ENCODE results near the gene SLC2A9.

- no peak for TF ChIP-seq CTCF (IDR thresholded peaks at IDR 0.05; ENCODE audit: poor library complexity)
- TF ChIP-seq EZH2 (IDR thresholded peaks at IDR 0.05; ENCODE audit: borderline replicate concordance), result no peak
Measured at GRCh38 chr4:9880406-9881197, 140.7 kb downstream of the SLC2A9 start.

Measured in hepatocyte (in vitro differentiated cells).